HG03045 (cell line): Measurements from ENCODE around the gene NKIRAS1.
"Not testable (repeated sequence)": the region's sequence is repeated elsewhere in the genome, so short reads cannot be mapped to it uniquely, and the experiment has no call there.

Experiments used
- ATAC-seq: cut with Tn5 transposase; IDR thresholded peaks from one replicate; pipeline ENCODE4 v1.9.1; 2021; ENCODE audit warnings: mild to moderate bottlenecking, moderate library complexity; ENCODE audit not compliant: unreplicated experiment

The NKIRAS1 gene

GRCh38 chr3:23911397-23911796 is 5.4 kb downstream of the NKIRAS1 start:
- ATAC-seq: no peak

GRCh38 chr3:23909341-23909740 is 7.4 kb downstream of the NKIRAS1 start:
- ATAC-seq: no peak

GRCh38 chr3:23904545-23904944 is 12.2 kb downstream of the NKIRAS1 start:
- ATAC-seq: no peak

- ATAC-seq: no peak
Measured at GRCh38 chr3:23900744-23901143, 16.0 kb downstream of the NKIRAS1 start.

GRCh38 chr3:23895181-23895580 is 21.6 kb downstream of the NKIRAS1 start:
- no peak for ATAC-seq

- no peak for ATAC-seq
Measured at GRCh38 chr3:23894254-23895061, 22.3 kb downstream of the NKIRAS1 start.

GRCh38 chr3:23889950-23890349 is 26.8 kb downstream of the NKIRAS1 start:
- no peak for ATAC-seq

GRCh38 chr3:23889386-23889785 is 27.4 kb downstream of the NKIRAS1 start:
- no peak for ATAC-seq

GRCh38 chr3:23888617-23889228 is 28.1 kb downstream of the NKIRAS1 start:
- ATAC-seq: no peak

GRCh38 chr3:23886311-23886710 is 30.5 kb downstream of the NKIRAS1 start:
- no peak for ATAC-seq

GRCh38 chr3:23885210-23885609 is 31.6 kb downstream of the NKIRAS1 start:
- ATAC-seq: no peak

GRCh38 chr3:23884481-23884880 is 32.3 kb downstream of the NKIRAS1 start:
- no peak for ATAC-seq

GRCh38 chr3:23882487-23882918 is 34.3 kb downstream of the NKIRAS1 start:
- ATAC-seq: no peak

GRCh38 chr3:23881993-23882392 is 34.8 kb downstream of the NKIRAS1 start:
- not testable (repeated sequence) for ATAC-seq

GRCh38 chr3:23880703-23881339 is 36.0 kb downstream of the NKIRAS1 start:
- no peak for ATAC-seq

GRCh38 chr3:23879485-23879884 is 37.3 kb downstream of the NKIRAS1 start:
- no peak for ATAC-seq

- ATAC-seq: no peak
Measured at GRCh38 chr3:23877329-23877980, 39.3 kb downstream of the NKIRAS1 start.

GRCh38 chr3:23876923-23877322 is 39.9 kb downstream of the NKIRAS1 start:
- no peak for ATAC-seq

GRCh38 chr3:23875113-23875725 is 41.6 kb downstream of the NKIRAS1 start:
- ATAC-seq: no peak

- ATAC-seq: no peak
Measured at GRCh38 chr3:23874359-23875112, 42.3 kb downstream of the NKIRAS1 start.
